ENCODE data around the gene SUB1.

DNA sequence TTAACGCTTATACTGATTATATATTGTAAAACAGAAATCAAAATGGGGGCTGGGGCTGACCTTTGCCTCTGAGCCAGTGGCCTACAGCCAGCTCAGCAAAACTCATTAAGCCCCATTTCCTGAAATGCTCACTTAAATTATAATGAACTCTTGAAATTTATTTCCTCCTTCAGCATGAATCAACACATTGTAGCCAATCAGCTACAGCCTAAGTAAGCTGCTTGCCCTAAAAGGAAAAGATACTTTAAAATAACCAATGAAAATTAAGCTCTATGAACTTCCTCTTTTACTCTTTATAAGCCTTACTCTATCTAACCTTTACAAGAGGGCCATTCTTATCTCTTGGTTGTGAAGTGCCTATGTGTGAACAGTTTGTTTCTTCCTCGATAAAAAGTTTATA lies 33.5 kb upstream of the SUB1 start:
- TF ChIP-seq, protein P1, sequence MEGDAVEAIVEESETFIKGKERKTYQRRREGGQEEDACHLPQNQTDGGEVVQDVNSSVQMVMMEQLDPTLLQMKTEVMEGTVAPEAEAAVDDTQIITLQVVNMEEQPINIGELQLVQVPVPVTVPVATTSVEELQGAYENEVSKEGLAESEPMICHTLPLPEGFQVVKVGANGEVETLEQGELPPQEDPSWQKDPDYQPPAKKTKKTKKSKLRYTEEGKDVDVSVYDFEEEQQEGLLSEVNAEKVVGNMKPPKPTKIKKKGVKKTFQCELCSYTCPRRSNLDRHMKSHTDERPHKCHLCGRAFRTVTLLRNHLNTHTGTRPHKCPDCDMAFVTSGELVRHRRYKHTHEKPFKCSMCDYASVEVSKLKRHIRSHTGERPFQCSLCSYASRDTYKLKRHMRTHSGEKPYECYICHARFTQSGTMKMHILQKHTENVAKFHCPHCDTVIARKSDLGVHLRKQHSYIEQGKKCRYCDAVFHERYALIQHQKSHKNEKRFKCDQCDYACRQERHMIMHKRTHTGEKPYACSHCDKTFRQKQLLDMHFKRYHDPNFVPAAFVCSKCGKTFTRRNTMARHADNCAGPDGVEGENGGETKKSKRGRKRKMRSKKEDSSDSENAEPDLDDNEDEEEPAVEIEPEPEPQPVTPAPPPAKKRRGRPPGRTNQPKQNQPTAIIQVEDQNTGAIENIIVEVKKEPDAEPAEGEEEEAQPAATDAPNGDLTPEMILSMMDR (IDR thresholded peaks at IDR 0.05; ENCODE audit: low read depth, low read length) = no peak
- no peak for TF ChIP-seq EZH2phosphoT487 (IDR thresholded peaks at IDR 0.05; ENCODE audit: low read depth)
